T-helper 9 cell (primary cell): Measurements from ENCODE around the gene SIM1.

Experiments
- DNase-seq: peaks from one replicate; pipeline ENCODE4 v3.0.0-alpha.2; 2020

Gene SIM1

GRCh38 chr6:100469101-100469859 lies 4.6 kb upstream of the SIM1 start:
- DNase-seq: no peak

- DNase-seq: no peak
Measured at GRCh38 chr6:100468016-100468622, 3.4 kb upstream of the SIM1 start.

- DNase-seq: no peak
Measured at GRCh38 chr6:100467129-100468015, 2.7 kb upstream of the SIM1 start.

- no peak for DNase-seq
Measured at GRCh38 chr6:100466410-100467128, 1.8 kb upstream of the SIM1 start.

GRCh38 chr6:100465701-100466409 lies 1.1 kb upstream of the SIM1 start:
- no peak for DNase-seq

- no peak for DNase-seq
Measured at GRCh38 chr6:100464162-100464851, 414 bp downstream of the SIM1 start.

GRCh38 chr6:100463630-100464161 lies 1.0 kb downstream of the SIM1 start:
- DNase-seq: no peak

- DNase-seq: no peak
Measured at GRCh38 chr6:100462706-100463629, 1.8 kb downstream of the SIM1 start.

GRCh38 chr6:100461917-100462705 lies 2.6 kb downstream of the SIM1 start:
- no peak for DNase-seq

GRCh38 chr6:100461278-100461916 lies 3.3 kb downstream of the SIM1 start:
- no peak for DNase-seq

GRCh38 chr6:100460650-100461204 lies 4.0 kb downstream of the SIM1 start:
- DNase-seq: no peak

- no peak for DNase-seq
Measured at GRCh38 chr6:100459592-100460184, 5.0 kb downstream of the SIM1 start.

- no peak for DNase-seq
Measured at GRCh38 chr6:100458841-100459591, 5.7 kb downstream of the SIM1 start.

- DNase-seq: no peak
Measured at GRCh38 chr6:100457311-100457990, 7.3 kb downstream of the SIM1 start.

GRCh38 chr6:100456908-100457235 lies 7.8 kb downstream of the SIM1 start:
- DNase-seq: no peak

GRCh38 chr6:100456141-100456907 lies 8.4 kb downstream of the SIM1 start:
- no peak for DNase-seq
